ENCODE data around the gene TPM3.

Gene TPM3

DNA sequence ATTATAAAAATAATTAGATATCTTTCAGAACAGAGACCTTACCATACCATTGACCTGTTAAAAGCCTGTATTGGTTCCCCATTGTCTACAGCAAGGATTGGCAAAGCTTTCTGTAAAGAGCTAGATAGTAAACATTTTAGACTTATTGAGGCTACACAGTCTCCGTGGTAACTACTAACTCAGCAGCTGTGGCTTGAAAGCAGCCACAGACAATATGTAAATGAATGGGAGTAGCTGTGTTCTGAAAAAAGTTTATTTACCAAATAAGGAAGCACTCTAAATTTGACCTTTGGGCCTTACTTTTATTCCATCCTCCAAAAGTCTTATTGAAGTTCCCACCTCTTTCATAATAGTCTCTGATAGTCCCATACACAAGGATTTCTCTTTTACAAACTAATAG is 76.7 kb downstream of the TPM3 start:
- TF ChIP-seq, protein P1, sequence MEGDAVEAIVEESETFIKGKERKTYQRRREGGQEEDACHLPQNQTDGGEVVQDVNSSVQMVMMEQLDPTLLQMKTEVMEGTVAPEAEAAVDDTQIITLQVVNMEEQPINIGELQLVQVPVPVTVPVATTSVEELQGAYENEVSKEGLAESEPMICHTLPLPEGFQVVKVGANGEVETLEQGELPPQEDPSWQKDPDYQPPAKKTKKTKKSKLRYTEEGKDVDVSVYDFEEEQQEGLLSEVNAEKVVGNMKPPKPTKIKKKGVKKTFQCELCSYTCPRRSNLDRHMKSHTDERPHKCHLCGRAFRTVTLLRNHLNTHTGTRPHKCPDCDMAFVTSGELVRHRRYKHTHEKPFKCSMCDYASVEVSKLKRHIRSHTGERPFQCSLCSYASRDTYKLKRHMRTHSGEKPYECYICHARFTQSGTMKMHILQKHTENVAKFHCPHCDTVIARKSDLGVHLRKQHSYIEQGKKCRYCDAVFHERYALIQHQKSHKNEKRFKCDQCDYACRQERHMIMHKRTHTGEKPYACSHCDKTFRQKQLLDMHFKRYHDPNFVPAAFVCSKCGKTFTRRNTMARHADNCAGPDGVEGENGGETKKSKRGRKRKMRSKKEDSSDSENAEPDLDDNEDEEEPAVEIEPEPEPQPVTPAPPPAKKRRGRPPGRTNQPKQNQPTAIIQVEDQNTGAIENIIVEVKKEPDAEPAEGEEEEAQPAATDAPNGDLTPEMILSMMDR (IDR thresholded peaks at IDR 0.05): no peak
- no peak for DNase-seq (ENCODE audit: low spot score)
- Histone ChIP-seq H3K27ac (no peak overlapping the region), H3K4me3 (no peak overlapping the region)
